Measurements from ENCODE around the gene GDNF. TPM values are rescaled to one million over a fixed set of nuclear protein-coding genes. Genes with fewer than 3 reads are reported as not detected.

The GDNF gene
- total RNA-seq, 1 donor from 2014 or later = not detected

DNA sequence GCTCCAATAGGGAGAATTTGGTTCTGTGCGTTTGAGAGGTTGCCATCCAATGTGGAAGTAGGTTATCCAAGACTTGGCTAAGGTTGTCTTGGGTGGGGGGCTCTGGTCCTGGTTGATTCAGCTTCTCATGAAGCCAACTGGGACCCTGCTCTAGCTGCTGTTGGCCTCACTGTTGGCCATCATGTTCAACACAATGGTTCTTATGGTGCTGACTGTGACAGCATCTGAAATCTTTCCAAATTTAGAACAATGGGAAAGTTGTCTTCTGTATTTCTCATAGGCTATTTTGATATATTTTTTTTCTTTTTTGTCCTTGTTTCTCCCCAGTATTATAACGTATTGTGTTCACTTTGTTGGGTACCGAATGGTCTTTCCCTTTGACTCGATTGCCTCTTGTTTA lies 71.9 kb downstream of the GDNF start:
- intact Hi-C loops (cut with DNase I) = no loop called here
- DNase-seq (ENCODE audit: missing footprints) (no peak), ATAC-seq (no peak)

DNA sequence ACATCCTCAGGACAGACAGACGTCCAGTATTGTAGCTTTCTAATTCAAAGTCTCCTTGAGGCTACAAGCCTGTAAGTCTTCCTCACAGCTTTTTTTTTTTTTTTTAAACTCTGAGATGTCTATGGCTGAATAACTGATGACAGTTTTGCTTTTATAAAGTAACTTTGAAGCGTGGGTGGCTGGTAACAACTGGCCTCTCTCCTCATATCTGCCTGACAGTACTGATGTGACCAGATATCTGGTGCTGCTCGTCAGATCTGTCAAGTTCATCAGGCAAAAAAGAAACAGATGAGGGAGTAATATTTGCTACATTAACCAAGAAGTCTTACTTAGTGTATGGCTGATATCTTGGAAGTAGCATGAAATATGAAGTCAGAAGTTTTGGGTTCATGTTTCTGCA lies 72.6 kb downstream of the GDNF start:
- no peak for ATAC-seq
- no peak for DNase-seq (ENCODE audit: missing footprints)
- intact Hi-C loops (cut with DNase I) = no loop called here

Data from Right ventricle myocardium inferior (tissue), 1 donor.